ENCODE results near the gene ZNF780A. TPM values are rescaled to one million over a fixed set of nuclear protein-coding genes. Genes with fewer than 3 reads are reported as not detected.
A peak's percentile ranks its signal among the peaks of the same experiment; 100 is the strongest.

Gene ZNF780A
- 1 to 10 TPM; 1.0 to 8.0 (median 5.4) TPM for total RNA-seq

DNA sequence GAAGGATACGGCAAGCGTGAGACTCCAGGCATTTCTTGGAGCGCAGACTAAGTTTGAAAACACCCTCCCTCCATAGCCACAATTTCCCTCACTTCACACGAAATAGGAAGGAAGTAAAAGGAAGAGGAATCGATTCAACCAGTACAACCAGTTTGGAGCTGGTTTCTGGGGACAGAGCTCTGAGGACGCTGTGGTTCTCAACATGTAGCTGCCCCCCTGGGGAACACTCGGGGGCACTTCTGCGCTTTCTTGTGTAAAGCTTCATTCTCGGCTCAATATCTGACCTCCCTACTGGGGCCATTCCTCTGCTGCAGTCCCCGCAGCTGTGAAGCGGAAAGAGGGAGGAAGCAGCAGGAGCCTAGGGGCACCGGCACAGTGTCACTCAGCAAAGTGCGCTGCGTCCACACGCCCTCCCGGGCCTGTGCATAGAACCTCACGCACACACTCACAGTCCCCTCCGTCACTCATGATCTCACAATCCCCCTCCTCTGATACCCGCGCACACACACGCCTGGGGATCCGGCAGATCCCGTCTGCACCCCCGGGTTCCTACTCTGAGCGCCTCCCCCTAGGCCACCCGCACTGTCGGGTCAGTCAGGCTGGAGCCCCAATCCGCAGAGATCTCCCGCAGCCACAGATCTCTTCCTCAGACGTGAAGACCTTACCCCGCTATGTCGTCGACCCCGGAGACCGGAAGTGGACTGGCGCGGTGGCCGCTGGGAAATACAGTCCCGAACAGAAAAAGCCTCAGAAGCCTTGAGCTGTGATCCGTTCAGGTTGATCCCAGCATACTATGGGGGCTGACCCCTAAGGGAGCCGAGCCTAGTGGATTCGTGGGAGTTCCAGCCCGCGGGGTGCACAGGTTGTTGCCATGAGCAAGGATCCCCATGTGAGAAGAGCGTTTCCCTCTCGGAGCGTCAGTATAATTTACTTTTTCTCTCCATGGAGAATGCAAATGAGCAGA, at the start of gene ZNF780A:
Gene ZNF780A, minus strand, starts transcription at position 703 of the 964 bp plus-strand sequence. CDS start 6,190 bp downstream, outside the sequence.
- Histone ChIP-seq H3K9me3 (no peaks in the 10 kb centered on the region), H3K4me1 (peaks cover 7 to 26% of the 10 kb centered on the region in 2 donors), H3K36me3 (peaks cover 0 to 7% of the 10 kb centered on the region in 2 donors), H3K4me3 (peak within 1 kb of the TSS; percentile 67 to 89 (median 76)), H3K27ac (peak within 1 kb of the TSS; percentile 82 to 95 (median 92)), H3K27me3 (peaks cover 3 to 9% (median 4%) of the 10 kb centered on the region in 3 donors)
- TF ChIP-seq POLR2A (IDR thresholded peaks at IDR 0.05), result peak in 1 of 2 donors; percentile 29
- TF ChIP-seq, protein P1, sequence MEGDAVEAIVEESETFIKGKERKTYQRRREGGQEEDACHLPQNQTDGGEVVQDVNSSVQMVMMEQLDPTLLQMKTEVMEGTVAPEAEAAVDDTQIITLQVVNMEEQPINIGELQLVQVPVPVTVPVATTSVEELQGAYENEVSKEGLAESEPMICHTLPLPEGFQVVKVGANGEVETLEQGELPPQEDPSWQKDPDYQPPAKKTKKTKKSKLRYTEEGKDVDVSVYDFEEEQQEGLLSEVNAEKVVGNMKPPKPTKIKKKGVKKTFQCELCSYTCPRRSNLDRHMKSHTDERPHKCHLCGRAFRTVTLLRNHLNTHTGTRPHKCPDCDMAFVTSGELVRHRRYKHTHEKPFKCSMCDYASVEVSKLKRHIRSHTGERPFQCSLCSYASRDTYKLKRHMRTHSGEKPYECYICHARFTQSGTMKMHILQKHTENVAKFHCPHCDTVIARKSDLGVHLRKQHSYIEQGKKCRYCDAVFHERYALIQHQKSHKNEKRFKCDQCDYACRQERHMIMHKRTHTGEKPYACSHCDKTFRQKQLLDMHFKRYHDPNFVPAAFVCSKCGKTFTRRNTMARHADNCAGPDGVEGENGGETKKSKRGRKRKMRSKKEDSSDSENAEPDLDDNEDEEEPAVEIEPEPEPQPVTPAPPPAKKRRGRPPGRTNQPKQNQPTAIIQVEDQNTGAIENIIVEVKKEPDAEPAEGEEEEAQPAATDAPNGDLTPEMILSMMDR (IDR thresholded peaks at IDR 0.05 in 4 of 5, conservative IDR thresholded peaks at IDR 0.05 in 1 of 5), result no peak
- in situ Hi-C loops (cut with MboI; ENCODE audit: low sequenced_read_pairs in 4 of 4) (no loop called here), intact Hi-C loops (cut with DNase I; ENCODE audit: low total_unique reads) (loop anchor here (5.0 kb wide), 1 partner anchor 93 kb away; the partner anchor contains the start of gene ZNF546)
- peak; percentile 97 to 98 for ATAC-seq
- DNase-seq, result peak; percentile 51 to 56

DNA sequence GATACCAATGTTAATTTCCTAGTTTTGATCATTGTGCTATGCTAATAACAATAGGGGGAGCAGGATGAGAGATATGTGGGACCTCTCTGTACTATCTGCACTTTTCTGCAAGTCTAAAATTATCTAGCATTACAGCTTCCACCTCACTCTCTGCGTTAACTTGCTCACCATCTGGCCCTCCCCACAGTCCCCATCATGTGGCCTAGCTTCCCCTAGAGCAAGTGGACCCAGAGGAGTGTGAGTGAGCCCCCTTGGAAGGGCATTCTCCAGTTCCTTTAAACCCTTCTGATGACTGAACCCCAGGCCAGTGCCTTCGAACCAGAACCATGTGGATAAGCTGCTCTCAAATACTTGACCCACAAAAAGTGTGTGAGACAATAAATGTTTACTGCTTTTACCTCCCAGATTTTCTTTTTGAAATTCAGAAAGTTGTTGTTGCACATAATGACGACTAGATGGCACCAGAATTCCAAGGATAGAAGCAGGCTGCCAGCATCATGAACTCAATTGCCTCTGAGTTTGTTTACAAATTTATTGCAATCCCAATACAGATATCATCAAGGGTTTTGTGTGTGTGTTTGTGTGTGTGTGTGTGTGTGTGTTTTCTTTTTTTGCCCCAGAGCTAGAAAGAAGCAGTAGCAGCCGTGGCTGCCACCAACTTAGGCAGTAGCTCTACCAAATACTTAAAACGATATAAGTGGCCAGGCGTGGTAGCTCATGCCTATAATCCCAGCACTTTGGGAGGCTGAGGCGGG, 49.0 kb upstream of the ZNF780A start:
- no peak for DNase-seq
- H3K4me3 ChIP-seq, result no peak overlapping the region
- no peaks in the 10 kb centered on the region for H3K9me3 ChIP-seq
- H3K27ac ChIP-seq, result no peak overlapping the region
- TF ChIP-seq POLR2A (IDR thresholded peaks at IDR 0.05), result no peak
- TF ChIP-seq, protein P1 (IDR thresholded peaks at IDR 0.05 in 4 of 5, conservative IDR thresholded peaks at IDR 0.05 in 1 of 5), result peak; percentile 37 to 66 (median 62)
- in situ Hi-C loops (cut with MboI; ENCODE audit: low sequenced_read_pairs in 4 of 4) (loop anchor here (5.0 to 25.0 kb wide), 3 partner anchors 83 to 498 kb away; partner anchors contain the start of gene CCNP (in 2 of the 4)), intact Hi-C loops (cut with DNase I; ENCODE audit: low total_unique reads) (loop anchor here (1.0 to 5.0 kb wide), 2 partner anchors 83 to 498 kb away; no protein-coding TSS in a partner anchor)
- H3K27me3 ChIP-seq, result peaks cover 0 to 12% (median 2%) of the 10 kb centered on the region in 3 donors
- peak in 1 of 2 donors; percentile 50 for ATAC-seq
- H3K36me3 ChIP-seq, result no peaks in the 10 kb centered on the region
- no peaks in the 10 kb centered on the region for H3K4me1 ChIP-seq

DNA sequence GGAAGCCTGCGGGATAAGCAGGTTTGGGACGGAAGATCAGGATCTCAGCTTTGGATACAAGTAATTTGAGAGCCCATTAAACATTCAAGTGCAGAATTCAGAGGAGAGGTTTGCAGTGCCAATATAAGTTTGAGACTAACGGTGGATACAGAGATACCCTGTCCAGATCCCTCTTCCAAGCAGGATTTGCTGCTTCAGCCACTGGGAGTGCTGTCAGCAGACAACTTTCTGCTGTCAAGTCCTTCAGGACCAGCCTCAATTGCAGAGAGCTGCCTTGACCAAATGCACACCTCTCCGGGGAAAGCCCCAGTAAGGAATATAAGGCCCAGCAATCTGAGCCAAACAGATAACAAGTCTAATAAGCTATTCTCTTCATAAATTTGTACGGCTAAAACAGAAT, 46.1 kb upstream of the ZNF780A start:
- Histone ChIP-seq H3K4me1 (no peaks in the 10 kb centered on the region), H3K27me3 (peaks cover 0 to 12% (median 10%) of the 10 kb centered on the region in 3 donors), H3K27ac (no peak overlapping the region), H3K4me3 (no peak overlapping the region), H3K36me3 (no peaks in the 10 kb centered on the region), H3K9me3 (no peaks in the 10 kb centered on the region)
- ATAC-seq (no peak), DNase-seq (no peak)
- TF ChIP-seq, protein P1 (IDR thresholded peaks at IDR 0.05 in 4 of 5, conservative IDR thresholded peaks at IDR 0.05 in 1 of 5), result no peak
- no peak for TF ChIP-seq POLR2A (IDR thresholded peaks at IDR 0.05)
- in situ Hi-C loops (cut with MboI; ENCODE audit: low sequenced_read_pairs in 4 of 4), result loop anchor here in 3 of 4 donors (10.0 to 25.0 kb wide), 2 partner anchors 88 to 500 kb away; partner anchors contain the start of gene CCNP (in 2 of the 3)
- intact Hi-C loops (cut with DNase I; ENCODE audit: low total_unique reads), result no loop called here

DNA sequence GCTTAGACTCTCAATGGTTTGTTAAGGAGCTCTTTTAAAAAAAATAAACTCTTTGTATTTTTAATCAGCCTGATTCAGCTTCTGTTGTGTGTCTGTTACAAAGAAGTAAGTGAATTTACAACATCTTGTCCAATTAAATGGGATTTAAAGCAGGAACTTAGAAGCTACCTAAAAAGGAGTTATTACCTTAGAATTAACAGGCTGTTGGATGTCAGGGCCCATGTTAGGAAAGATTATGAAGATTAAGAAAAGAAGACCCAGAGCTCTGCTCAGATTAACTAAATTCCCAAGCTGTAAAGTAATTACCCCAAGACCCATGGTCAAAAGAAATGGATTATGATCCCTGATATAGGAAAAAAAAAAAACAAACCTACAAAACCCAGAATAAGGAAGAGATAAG, 44.1 kb upstream of the ZNF780A start:
- Histone ChIP-seq H3K36me3 (no peaks in the 10 kb centered on the region), H3K4me3 (no peak overlapping the region), H3K4me1 (no peaks in the 10 kb centered on the region), H3K9me3 (no peaks in the 10 kb centered on the region), H3K27me3 (peaks cover 0 to 21% (median 12%) of the 10 kb centered on the region in 3 donors), H3K27ac (no peak overlapping the region)
- TF ChIP-seq POLR2A (IDR thresholded peaks at IDR 0.05), result no peak
- TF ChIP-seq, protein P1 (IDR thresholded peaks at IDR 0.05 in 4 of 5, conservative IDR thresholded peaks at IDR 0.05 in 1 of 5), result no peak
- ATAC-seq, result no peak
- DNase-seq, result no peak
- intact Hi-C loops (cut with DNase I; ENCODE audit: low total_unique reads) (no loop called here), in situ Hi-C loops (cut with MboI; ENCODE audit: low sequenced_read_pairs in 4 of 4) (loop anchor here in 3 of 4 donors (10.0 to 25.0 kb wide), 2 partner anchors 90 to 502 kb away; partner anchors contain the start of gene CCNP (in 2 of the 3))

Measured in gastrocnemius medialis (tissue), 4 donors.